GM18867 (cell line): ENCODE data around the gene LRSAM1.

Experiments used
- ATAC-seq: cut with Tn5 transposase; IDR thresholded peaks from one replicate; pipeline ENCODE4 v1.9.1; 2021; ENCODE audit warnings: mild to moderate bottlenecking, moderate library complexity; ENCODE audit not compliant: unreplicated experiment

LRSAM1 gene

GRCh38 chr9:127424676-127424999 is 26.7 kb upstream of the LRSAM1 start:
- no peak for ATAC-seq

- no peak for ATAC-seq
These were observed 24.6 kb upstream of the LRSAM1 start for GRCh38 chr9:127426756-127427155.

GRCh38 chr9:127428348-127428747 is 23.0 kb upstream of the LRSAM1 start:
- ATAC-seq, result no peak

GRCh38 chr9:127430415-127430814 is 20.9 kb upstream of the LRSAM1 start:
- no peak for ATAC-seq

GRCh38 chr9:127437497-127438264 is 13.6 kb upstream of the LRSAM1 start:
- no peak for ATAC-seq

- no peak for ATAC-seq
These were observed 12.9 kb upstream of the LRSAM1 start for GRCh38 chr9:127438394-127438793.

GRCh38 chr9:127444283-127444920 is 6.9 kb upstream of the LRSAM1 start:
- no peak for ATAC-seq

GRCh38 chr9:127444921-127445850 is 6.1 kb upstream of the LRSAM1 start:
- no peak for ATAC-seq

GRCh38 chr9:127445851-127446712 is 5.2 kb upstream of the LRSAM1 start:
- no peak for ATAC-seq

- no peak for ATAC-seq
These were observed 4.4 kb upstream of the LRSAM1 start for GRCh38 chr9:127446713-127447415.

GRCh38 chr9:127447416-127448111 is 3.7 kb upstream of the LRSAM1 start:
- no peak for ATAC-seq

GRCh38 chr9:127448112-127448805 is 3.1 kb upstream of the LRSAM1 start:
- ATAC-seq, result no peak

GRCh38 chr9:127449332-127449966 is 1.9 kb upstream of the LRSAM1 start:
- no peak for ATAC-seq

GRCh38 chr9:127450243-127450760 is 1.0 kb upstream of the LRSAM1 start:
- no peak for ATAC-seq

GRCh38 chr9:127451608-127451857 is 223 bp downstream of the LRSAM1 start:
- no peak for ATAC-seq

- peak; percentile 14 for ATAC-seq
These were observed 747 bp downstream of the LRSAM1 start for GRCh38 chr9:127451858-127452656.

- no peak for ATAC-seq
These were observed 1.4 kb downstream of the LRSAM1 start for GRCh38 chr9:127452691-127453090.
